HepG2 (cell line): ENCODE results near the gene CCDC178. TPM values are rescaled to one million over a fixed set of nuclear protein-coding genes. Genes with fewer than 3 reads are reported as not detected.
A peak's percentile ranks its signal among the peaks of the same experiment; 100 is the strongest.

ENCODE experiments used
- ATAC-seq: fragments of 200-7000 bp; cut with Tn5 transposase; 3 replicates; pipeline ENCODE4 v1.9.1; 2020; ENCODE audit warnings: mild to moderate bottlenecking, moderate library complexity
- BruUV-seq: library from RNA; stranded (reverse); fragments of 400-500 nt; replicated peaks from 2 replicates; lab custom pipeline; 2021; lab: Mats Ljungman, UMichigan
- CTCF ChIA-PET: fragments of 300-600 bp; formaldehyde crosslinking; extraction: SDS; loops from one replicate; lab custom pipeline; 2021; ENCODE audit warnings: low total read pairs, inconsistent platforms, low intra/inter-chr PET ratio; lab: Yijun Ruan, JAX
- POLR2A ChIA-PET: fragments of 350-600 bp; sonication (Branson Sonifier 250); formaldehyde crosslinking; loops from one replicate; lab custom pipeline; 2020; ENCODE audit warnings: antibody characterized with exemption, inconsistent platforms; lab: Yijun Ruan, JAX
- DNase-seq: peaks from one replicate; pipeline ENCODE4 v3.0.0-alpha.2; 2015; ENCODE audit warnings: low spot score
- FAIRE-seq: peaks from 3 replicates; lab custom pipeline; 2011; peaks lifted over from hg19 to GRCh38; lab: Jason Lieb, UNC
- H2AFZ ChIP-seq: one replicate; pipeline ENCODE4 v1.6.1; 2011; ENCODE audit warnings: low read length, inconsistent platforms
- H3K27ac ChIP-seq: fragments of 300-600 bp; 3 replicates; pipeline ENCODE4 v1.8.0; 2011; ENCODE audit warnings: mixed run types, mild to moderate bottlenecking, mixed read lengths, low read length, inconsistent platforms; ENCODE audit not compliant: insufficient read depth; ENCODE audit errors: extremely low read length
- H3K27me3 ChIP-seq, 2 experiments: fragments of 200-600 bp in 1 of 2; 2 replicates in 1 of 2; 3 replicates in 1 of 2; pipeline versions ENCODE4 v1.6.0 to v1.8.0; 2011; ENCODE audit warnings: low read length in 2 of 2, mild to moderate bottlenecking in 2 of 2, moderate library complexity in 2 of 2, inconsistent platforms in 1 of 2; ENCODE audit not compliant: insufficient read depth in 2 of 2, control insufficient read depth in 1 of 2
- H3K36me3 ChIP-seq, 2 experiments: fragments of 200-600 bp in 1 of 2; replicated peaks in 1 of 2; 2 replicates in 1 of 2; 3 replicates in 1 of 2; pipeline versions ENCODE4 v1.5.1 to v1.8.0; 2011; ENCODE audit warnings: low read length in 2 of 2, inconsistent platforms in 1 of 2; ENCODE audit not compliant: insufficient read depth in 2 of 2, control insufficient read depth in 1 of 2
- H3K4me1 ChIP-seq: 2 replicates; pipeline ENCODE4 v1.5.1; 2012; ENCODE audit warnings: low read length, inconsistent platforms; ENCODE audit not compliant: insufficient read depth
- H3K4me2 ChIP-seq: 2 replicates; pipeline ENCODE4 v1.6.0; 2011; ENCODE audit warnings: low read depth, low read length, inconsistent platforms
- H3K4me3 ChIP-seq, 3 experiments: fragments of 200-600 bp in 1 of 3; sonication (generic), shearing (Covaris generic) in 1 of 3; replicated peaks in 1 of 3; 2 replicates each; pipeline ENCODE4 v1.5.1; 2011 to 2016; ENCODE audit warnings: low read length in 3 of 3, inconsistent platforms in 2 of 3, low read depth in 2 of 3, mild to moderate bottlenecking in 2 of 3, control low read depth in 1 of 3, mixed read lengths in 1 of 3; ENCODE audit not compliant: insufficient read depth in 1 of 3
- H3K79me2 ChIP-seq: one replicate; pipeline ENCODE4 v1.6.1; 2011; ENCODE audit warnings: low read length, inconsistent platforms; ENCODE audit not compliant: insufficient read depth
- H3K9ac ChIP-seq: 2 replicates; pipeline ENCODE4 v1.6.0; 2011; ENCODE audit warnings: mild to moderate bottlenecking, low read depth, low read length, inconsistent platforms; ENCODE audit not compliant: insufficient read depth
- H3K9me3 ChIP-seq: 2 replicates; pipeline ENCODE4 v1.5.1; 2012; ENCODE audit warnings: mild to moderate bottlenecking, low read length
- H4K20me1 ChIP-seq: 2 replicates; pipeline ENCODE4 v1.6.0; 2011; ENCODE audit warnings: inconsistent platforms, mild to moderate bottlenecking, low read length, moderate library complexity; ENCODE audit not compliant: insufficient read depth
- CAMTA2 ChIP-seq: sonication (generic); formaldehyde crosslinking; IDR thresholded peaks from 2 replicates; pipeline ENCODE4 v1.4.0; 2020; ENCODE audit warnings: mild to moderate bottlenecking, missing genetic modification reagents, borderline replicate concordance
- CREB1 ChIP-seq, 2 experiments: fragments of 450-650 bp in 1 of 2; IDR thresholded peaks; 2 replicates each; pipeline ENCODE4 v1.6.1; 2016 to 2017; ENCODE audit warnings: control low read depth in 1 of 2, mild to moderate bottlenecking in 1 of 2, missing compliant biosample characterization in 1 of 2, missing genetic modification characterization in 1 of 2
- KDM4B ChIP-seq: sonication (generic); formaldehyde crosslinking; IDR thresholded peaks from 2 replicates; pipeline ENCODE4 v1.4.0; 2020; ENCODE audit warnings: missing genetic modification reagents
- SPEN ChIP-seq: sonication (generic); formaldehyde crosslinking; IDR thresholded peaks from 2 replicates; pipeline ENCODE4 v1.5.1; 2020; ENCODE audit warnings: low read depth, mild to moderate bottlenecking, missing genetic modification reagents
- U2AF1 ChIP-seq: fragments of 200-400 bp; formaldehyde crosslinking; optimal IDR thresholded peaks from 2 replicates; pipeline ENCODE3; 2017; ENCODE audit warnings: mild to moderate bottlenecking, low read depth, low read length
- ZNF331 ChIP-seq: sonication (generic); formaldehyde crosslinking; IDR thresholded peaks from 2 replicates; pipeline ENCODE4 v1.4.0; 2020; ENCODE audit warnings: missing genetic modification reagents
- WGBS: methylation state at CpG from one replicate; pipeline ENCODE4 v1.1.6; 2017; ENCODE audit warnings: low lambda C conversion rate; 5-methylcytosine and 5-hydroxymethylcytosine counted together
- in situ Hi-C: cut with HindIII; loops from 2 replicates; pipeline ENCODE4 v1.10.0; 2017; ENCODE audit warnings: low pct_unique_long_range_greater_than_20kb; ENCODE audit not compliant: extremely low pct_ligation_motif_present
- intact Hi-C: fragments of 100-400 bp; cut with micrococcal nuclease; formaldehyde crosslinking; loops from one replicate; pipeline ENCODE4 v1.10.0; 2022; ENCODE audit not compliant: unreplicated experiment
- polyA plus RNA-seq, 8 experiments: library from polyadenylated mRNA; depleted of rRNA in 3 of 8; stranded (reverse) in 7 of 8; unstranded in 1 of 8; fragments of >200 nt; fragmentation: Illumina TruSeq in 4 of 8; extraction: Trizol in 4 of 8; gene quantifications; 2 replicates each; pipeline versions ENCODE4 v1.2.1 to v1.2.3, GENCODE V29; 2011 to 2016; ENCODE audit warnings: low read depth in 4 of 8, missing spikeins in 1 of 8, mixed read lengths in 1 of 8; ENCODE audit not compliant: insufficient read depth in 1 of 8
- total RNA-seq, 5 experiments: library from RNA; depleted of rRNA; stranded (reverse); fragments of >200 nt; fragmentation: Illumina TruSeq; extraction: Trizol; gene quantifications; 2 replicates each; pipeline ENCODE4 v1.2.3, GENCODE V29; 2016; ENCODE audit warnings: low read depth in 1 of 5
- TF ChIP-seq, protein P1 (sequence below): sonication (generic); formaldehyde crosslinking; IDR thresholded peaks from 2 replicates; pipeline ENCODE4 v1.4.0; 2020; ENCODE audit warnings: missing genetic modification reagents, borderline replicate concordance
- TF ChIP-seq, protein P2 (sequence below): sonication (generic); formaldehyde crosslinking; IDR thresholded peaks from 2 replicates; pipeline ENCODE4 v1.5.0; 2020; ENCODE audit warnings: missing genetic modification reagents, mild to moderate bottlenecking, borderline replicate concordance
- TF ChIP-seq, protein P3 (sequence below): sonication (generic); formaldehyde crosslinking; IDR thresholded peaks from 2 replicates; pipeline ENCODE4 v1.4.0; 2020; ENCODE audit warnings: missing genetic modification reagents, borderline replicate concordance

The CCDC178 gene
- total and polyA plus RNA-seq, 2 of the 13 experiments (the other 11 are each of a cell fraction or from before 2014, with no cell fraction given): not detected

DNA sequence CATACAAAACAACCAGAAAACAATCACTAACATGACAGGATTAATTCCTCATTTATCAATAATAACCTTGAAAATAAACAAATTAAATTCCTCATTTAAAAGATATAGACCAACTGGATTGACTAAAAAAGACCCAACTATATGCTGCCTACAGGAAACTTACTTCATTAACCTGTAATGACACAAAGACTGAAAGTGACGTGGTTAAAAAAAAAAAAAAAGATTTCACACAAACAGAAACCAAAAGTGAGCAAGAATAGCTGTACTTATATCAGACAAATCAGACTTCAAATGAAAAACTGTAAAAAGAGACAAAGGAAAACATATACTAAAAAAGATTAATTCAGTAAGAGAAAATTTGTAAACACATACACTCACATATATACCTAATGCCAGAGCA lies 201.2 kb downstream of the CCDC178 start:
- intact Hi-C loops (loop anchor here (10.0 kb wide), 1 partner anchor 436 kb away; no protein-coding TSS in a partner anchor), in situ Hi-C loops (loop anchor here (10.0 to 25.0 kb wide), 2 partner anchors 256 to 523 kb away; no protein-coding TSS in a partner anchor)
- POLR2A ChIA-PET: no interaction called here

DNA sequence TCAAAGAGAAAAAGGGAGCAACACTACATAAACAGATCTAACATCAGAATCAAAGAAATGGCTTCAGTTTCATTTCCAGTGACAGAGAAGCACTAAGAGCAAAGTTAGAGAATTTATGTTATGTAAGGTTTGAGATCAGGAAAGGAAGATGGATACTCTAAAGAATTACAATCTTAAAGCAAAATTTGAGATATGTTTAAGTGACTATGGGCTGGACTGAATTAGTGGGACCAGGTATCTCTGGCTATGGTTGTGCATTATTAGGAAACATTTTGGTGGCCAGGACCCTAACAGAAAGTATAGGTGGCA lies 208.2 kb downstream of the CCDC178 start:
- H3K4me1 ChIP-seq: no peaks in the 10 kb centered on the region
- POLR2A ChIA-PET: no interaction called here
- FAIRE-seq (no peak), ATAC-seq (no peak), DNase-seq (no peak)
- no peak overlapping the region for H3K9ac ChIP-seq
- CTCF ChIA-PET: interaction anchor here (0.7 to 1.3 kb wide), 3 partner anchors 263 to 607 kb away, joined by 3 to 10 read pairs (median 9); no protein-coding TSS in a partner anchor
- no peaks in the 10 kb centered on the region for H4K20me1 ChIP-seq
- H3K36me3 ChIP-seq: no peaks in the 10 kb centered on the region
- no peaks in the 10 kb centered on the region for H3K9me3 ChIP-seq
- no peaks in the 10 kb centered on the region for H3K27me3 ChIP-seq
- no peak overlapping the region for H3K4me2 ChIP-seq
- no peak overlapping the region for H3K4me3 ChIP-seq
- in situ Hi-C loops (loop anchor here (10.0 to 25.0 kb wide), 2 partner anchors 263 to 530 kb away; no protein-coding TSS in a partner anchor), intact Hi-C loops (loop anchor here (1.0 to 10.0 kb wide), 3 partner anchors 84 to 443 kb away; no protein-coding TSS in a partner anchor)
- no TSS peak for BruUV-seq
- no peak overlapping the region for H2AFZ ChIP-seq
- H3K79me2 ChIP-seq: no peaks in the 10 kb centered on the region
- H3K27ac ChIP-seq: no peak overlapping the region
- no peak for TF ChIP-seq SPEN (CRISPR knock-in tag)
- TF ChIP-seq, protein P1, sequence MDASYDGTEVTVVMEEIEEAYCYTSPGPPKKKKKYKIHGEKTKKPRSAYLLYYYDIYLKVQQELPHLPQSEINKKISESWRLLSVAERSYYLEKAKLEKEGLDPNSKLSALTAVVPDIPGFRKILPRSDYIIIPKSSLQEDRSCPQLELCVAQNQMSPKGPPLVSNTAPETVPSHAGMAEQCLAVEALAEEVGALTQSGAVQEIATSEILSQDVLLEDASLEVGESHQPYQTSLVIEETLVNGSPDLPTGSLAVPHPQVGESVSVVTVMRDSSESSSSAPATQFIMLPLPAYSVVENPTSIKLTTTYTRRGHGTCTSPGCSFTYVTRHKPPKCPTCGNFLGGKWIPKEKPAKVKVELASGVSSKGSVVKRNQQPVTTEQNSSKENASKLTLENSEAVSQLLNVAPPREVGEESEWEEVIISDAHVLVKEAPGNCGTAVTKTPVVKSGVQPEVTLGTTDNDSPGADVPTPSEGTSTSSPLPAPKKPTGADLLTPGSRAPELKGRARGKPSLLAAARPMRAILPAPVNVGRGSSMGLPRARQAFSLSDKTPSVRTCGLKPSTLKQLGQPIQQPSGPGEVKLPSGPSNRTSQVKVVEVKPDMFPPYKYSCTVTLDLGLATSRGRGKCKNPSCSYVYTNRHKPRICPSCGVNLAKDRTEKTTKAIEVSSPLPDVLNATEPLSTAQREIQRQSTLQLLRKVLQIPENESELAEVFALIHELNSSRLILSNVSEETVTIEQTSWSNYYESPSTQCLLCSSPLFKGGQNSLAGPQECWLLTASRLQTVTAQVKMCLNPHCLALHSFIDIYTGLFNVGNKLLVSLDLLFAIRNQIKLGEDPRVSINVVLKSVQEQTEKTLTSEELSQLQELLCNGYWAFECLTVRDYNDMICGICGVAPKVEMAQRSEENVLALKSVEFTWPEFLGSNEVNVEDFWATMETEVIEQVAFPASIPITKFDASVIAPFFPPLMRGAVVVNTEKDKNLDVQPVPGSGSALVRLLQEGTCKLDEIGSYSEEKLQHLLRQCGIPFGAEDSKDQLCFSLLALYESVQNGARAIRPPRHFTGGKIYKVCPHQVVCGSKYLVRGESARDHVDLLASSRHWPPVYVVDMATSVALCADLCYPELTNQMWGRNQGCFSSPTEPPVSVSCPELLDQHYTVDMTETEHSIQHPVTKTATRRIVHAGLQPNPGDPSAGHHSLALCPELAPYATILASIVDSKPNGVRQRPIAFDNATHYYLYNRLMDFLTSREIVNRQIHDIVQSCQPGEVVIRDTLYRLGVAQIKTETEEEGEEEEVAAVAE (CRISPR knock-in tag): no peak
- TF ChIP-seq ZNF331 (CRISPR knock-in tag): no peak
- TF ChIP-seq KDM4B: no peak
- TF ChIP-seq, protein P2, sequence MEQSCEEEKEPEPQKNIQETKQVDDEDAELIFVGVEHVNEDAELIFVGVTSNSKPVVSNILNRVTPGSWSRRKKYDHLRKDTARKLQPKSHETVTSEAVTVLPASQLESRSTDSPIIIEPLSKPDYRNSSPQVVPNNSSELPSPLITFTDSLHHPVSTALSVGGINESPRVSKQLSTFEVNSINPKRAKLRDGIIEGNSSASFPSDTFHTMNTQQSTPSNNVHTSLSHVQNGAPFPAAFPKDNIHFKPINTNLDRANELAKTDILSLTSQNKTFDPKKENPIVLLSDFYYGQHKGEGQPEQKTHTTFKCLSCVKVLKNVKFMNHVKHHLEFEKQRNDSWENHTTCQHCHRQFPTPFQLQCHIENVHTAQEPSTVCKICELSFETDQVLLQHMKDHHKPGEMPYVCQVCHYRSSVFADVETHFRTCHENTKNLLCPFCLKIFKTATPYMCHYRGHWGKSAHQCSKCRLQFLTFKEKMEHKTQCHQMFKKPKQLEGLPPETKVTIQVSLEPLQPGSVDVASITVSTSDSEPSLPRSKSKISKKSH (CRISPR knock-in tag): no peak
- TF ChIP-seq, protein P3, sequence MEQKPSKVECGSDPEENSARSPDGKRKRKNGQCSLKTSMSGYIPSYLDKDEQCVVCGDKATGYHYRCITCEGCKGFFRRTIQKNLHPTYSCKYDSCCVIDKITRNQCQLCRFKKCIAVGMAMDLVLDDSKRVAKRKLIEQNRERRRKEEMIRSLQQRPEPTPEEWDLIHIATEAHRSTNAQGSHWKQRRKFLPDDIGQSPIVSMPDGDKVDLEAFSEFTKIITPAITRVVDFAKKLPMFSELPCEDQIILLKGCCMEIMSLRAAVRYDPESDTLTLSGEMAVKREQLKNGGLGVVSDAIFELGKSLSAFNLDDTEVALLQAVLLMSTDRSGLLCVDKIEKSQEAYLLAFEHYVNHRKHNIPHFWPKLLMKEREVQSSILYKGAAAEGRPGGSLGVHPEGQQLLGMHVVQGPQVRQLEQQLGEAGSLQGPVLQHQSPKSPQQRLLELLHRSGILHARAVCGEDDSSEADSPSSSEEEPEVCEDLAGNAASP (CRISPR knock-in tag): no peak

More for the DNA sequence above, 201.2 kb downstream of the CCDC178 start:
- DNase-seq: no peak
- H3K27me3 ChIP-seq: no peaks in the 10 kb centered on the region
- H2AFZ ChIP-seq: no peak overlapping the region
- CTCF ChIA-PET: no interaction called here
- no peak overlapping the region for H3K27ac ChIP-seq
- H3K36me3 ChIP-seq: no peaks in the 10 kb centered on the region
- H3K4me3 ChIP-seq: no peak overlapping the region
- 0% methylated on average over 1 of the region's 1 CpG for WGBS
- H3K4me1 ChIP-seq: no peaks in the 10 kb centered on the region
- H4K20me1 ChIP-seq: no peaks in the 10 kb centered on the region
- no peak overlapping the region for H3K4me2 ChIP-seq
- TF ChIP-seq U2AF1 (no peak), CREB1 (IDR thresholded peaks at IDR 0.05) (peak; percentile 13; the same call in 1 of the 2 replicates), CREB1 (CRISPR knock-in tag; IDR thresholded peaks at IDR 0.05) (no peak), CAMTA2 (CRISPR knock-in tag) (no peak)
- H3K9me3 ChIP-seq: no peaks in the 10 kb centered on the region
- H3K79me2 ChIP-seq: no peaks in the 10 kb centered on the region
- no TSS peak for BruUV-seq
- FAIRE-seq: no peak
- no peak for ATAC-seq
- H3K9ac ChIP-seq: no peak overlapping the region
